ENCODE results near the gene SNRK. TPM values are rescaled to one million over a fixed set of nuclear protein-coding genes. Genes with fewer than 3 reads are reported as not detected.

The SNRK gene
- total and polyA plus RNA-seq, 2 experiments from 2014 or later, result 5.5 to 18.8 TPM

- ATAC-seq, result no peak
- Histone ChIP-seq H3F3A (replicated peaks; ENCODE audit: low read depth) (no peaks in the 10 kb centered on the region), H3K4me1 (ENCODE audit: insufficient read depth) (peaks cover 18% of the 10 kb centered on the region), H3K4me3 (no peak overlapping the region), H4K20me1 (replicated peaks; ENCODE audit: insufficient read depth) (no peaks in the 10 kb centered on the region), H3K36me3 (ENCODE audit: insufficient read depth) (no peaks in the 10 kb centered on the region), H3K9me2 (ENCODE audit: insufficient read depth) (no peaks in the 10 kb centered on the region), H3K27me3 (ENCODE audit: insufficient read depth) (no peaks in the 10 kb centered on the region), H3K79me2 (replicated peaks; ENCODE audit: insufficient read depth) (peaks cover 18% of the 10 kb centered on the region), H3K27ac (ENCODE audit: low read depth) (no peak overlapping the region), H2AFZ (no peak overlapping the region), H3K4me2 (no peak overlapping the region)
- Mint-ChIP-seq H3K4me1 (peaks cover 33% of the 10 kb centered on the region), H3K27me3 (ENCODE audit: insufficient read depth, low read depth, poor library complexity) (no peaks in the 10 kb centered on the region), H3K9me3 (no peaks in the 10 kb centered on the region), H3K27ac (no peak overlapping the region), H3K4me3 (no peak overlapping the region), H3K36me3 (ENCODE audit: low read depth) (peaks cover 6% of the 10 kb centered on the region; the same call in 2 of the 3 replicates)
- TF ChIP-seq EZH2 (IDR thresholded peaks at IDR 0.05; ENCODE audit: low read depth, unreplicated experiment), result no peak
- TF ChIP-seq CREB1 (CRISPR knock-in tag; IDR thresholded peaks at IDR 0.05; ENCODE audit: low read depth), result no peak
- TF ChIP-seq NANOG (IDR thresholded peaks at IDR 0.05; ENCODE audit: borderline replicate concordance), result no peak
- no peak for TF ChIP-seq JUNB (IDR thresholded peaks at IDR 0.05; ENCODE audit: unreplicated experiment)
- TF ChIP-seq REST (IDR thresholded peaks at IDR 0.05; ENCODE audit: unreplicated experiment), result no peak
- TF ChIP-seq ZNF331 (CRISPR knock-in tag; IDR thresholded peaks at IDR 0.05; ENCODE audit: low read depth), result no peak
- TF ChIP-seq POLR2AphosphoS5 (IDR thresholded peaks at IDR 0.05; ENCODE audit: low read depth), result no peak
- no peak for TF ChIP-seq STAT1 (IDR thresholded peaks at IDR 0.05; ENCODE audit: unreplicated experiment)
- TF ChIP-seq EZH2phosphoT487 (IDR thresholded peaks at IDR 0.05; ENCODE audit: unreplicated experiment), result no peak
- no peak for TF ChIP-seq ETS1 (IDR thresholded peaks at IDR 0.05)
- no peak for TF ChIP-seq CTCF (conservative IDR thresholded peaks at IDR 0.05; ENCODE audit: low read depth in 2 of 2)
- TF ChIP-seq ZNF462 (CRISPR knock-in tag; IDR thresholded peaks at IDR 0.05), result no peak
- TF ChIP-seq ZNF114 (CRISPR knock-in tag; IDR thresholded peaks at IDR 0.05), result no peak
- no peak for DNase-seq (ENCODE audit: low spot score)
Observed at GRCh38 chr3:43319794-43320193, 33.5 kb downstream of the SNRK start.

All from GM23338 (cell line).